Cerebellar cortex (tissue), 1 donor: ENCODE measurements around the gene CSNK2A1.
"Not testable (repeated sequence)": the region's sequence is repeated elsewhere in the genome, so short reads cannot be mapped to it uniquely, and the experiment has no call there.

Experiments
- DNase-seq: peaks from one replicate; pipeline ENCODE4 v3.0.0-alpha.2; 2015; ENCODE audit warnings: low spot score

CSNK2A1 gene

DNA sequence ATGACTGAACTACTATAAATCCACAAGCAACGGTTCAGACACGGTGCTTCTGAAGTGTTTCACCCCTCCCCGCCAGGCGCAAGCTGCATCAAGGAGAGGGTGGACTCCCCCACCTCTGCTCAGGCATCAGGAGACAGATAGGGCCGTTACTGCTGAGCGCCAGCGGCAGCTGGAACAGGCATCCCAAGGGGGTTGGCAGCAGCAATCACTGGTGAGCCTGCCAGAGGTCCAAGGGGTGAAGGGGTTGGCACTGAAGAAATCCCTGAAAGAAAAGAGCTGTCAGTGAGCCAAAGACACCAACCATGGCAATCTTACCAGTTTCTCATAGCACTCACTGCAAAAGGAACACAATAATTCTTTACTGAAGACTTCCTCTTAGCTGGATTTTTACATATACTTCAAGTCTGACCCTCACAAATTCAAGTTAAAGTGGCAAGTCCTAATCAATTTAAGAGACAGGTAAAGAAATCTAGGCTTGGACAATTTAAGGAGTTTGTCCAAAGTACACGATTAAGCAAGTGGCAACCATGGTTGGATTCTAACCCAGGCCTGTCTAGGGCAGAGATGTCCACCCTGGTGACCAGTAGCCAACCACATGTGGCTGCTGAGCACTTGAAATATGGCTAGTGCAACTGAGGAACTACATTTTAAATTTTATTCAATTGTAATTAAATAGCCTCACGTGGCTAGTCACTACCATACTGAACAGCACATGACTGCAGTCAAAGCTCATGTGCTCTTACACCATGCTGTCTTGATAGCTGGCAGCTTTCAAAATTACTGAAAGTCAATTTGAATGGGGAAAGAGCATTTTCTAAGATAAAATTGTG is 59.6 kb downstream of the CSNK2A1 start:
- no peak for DNase-seq

DNA sequence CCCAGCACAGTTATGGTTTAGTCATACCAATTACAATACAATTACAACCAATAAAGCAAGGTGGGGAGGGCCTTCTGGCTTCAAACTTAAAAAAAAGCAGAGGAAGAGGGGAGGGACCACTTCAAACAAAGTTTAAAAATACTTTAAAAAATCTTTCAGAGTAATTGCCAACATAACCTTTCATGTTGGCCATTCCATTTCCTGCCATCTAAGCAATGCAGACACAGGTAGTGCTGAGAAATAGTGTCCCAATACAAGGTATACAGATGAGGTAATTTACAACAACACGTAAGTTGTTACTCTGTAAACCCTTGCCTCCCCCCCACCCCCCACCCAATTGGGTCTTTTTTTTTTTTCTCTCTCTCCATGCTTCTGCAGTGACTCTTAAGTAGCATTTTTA is 62.4 kb downstream of the CSNK2A1 start:
- DNase-seq: no peak

DNA sequence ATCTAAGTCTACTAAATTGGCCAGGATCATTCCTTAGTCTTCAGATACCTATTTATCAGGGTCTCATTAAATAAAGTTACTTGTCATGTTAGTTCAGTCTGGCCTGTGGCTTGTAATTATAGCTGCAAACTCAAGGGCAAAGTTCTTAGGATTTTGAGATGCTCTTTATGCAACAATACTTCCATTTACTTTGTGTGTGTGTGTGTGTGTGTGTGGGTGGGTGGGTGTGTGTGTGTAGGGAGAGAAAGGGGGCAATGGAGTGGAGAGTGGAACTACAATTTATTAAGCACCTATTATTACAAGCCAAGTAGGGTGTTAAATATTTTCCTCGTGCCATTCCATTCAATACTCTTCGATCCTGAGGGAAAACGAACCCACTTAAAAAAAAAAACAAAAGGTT is 63.5 kb downstream of the CSNK2A1 start:
- DNase-seq: no peak

DNA sequence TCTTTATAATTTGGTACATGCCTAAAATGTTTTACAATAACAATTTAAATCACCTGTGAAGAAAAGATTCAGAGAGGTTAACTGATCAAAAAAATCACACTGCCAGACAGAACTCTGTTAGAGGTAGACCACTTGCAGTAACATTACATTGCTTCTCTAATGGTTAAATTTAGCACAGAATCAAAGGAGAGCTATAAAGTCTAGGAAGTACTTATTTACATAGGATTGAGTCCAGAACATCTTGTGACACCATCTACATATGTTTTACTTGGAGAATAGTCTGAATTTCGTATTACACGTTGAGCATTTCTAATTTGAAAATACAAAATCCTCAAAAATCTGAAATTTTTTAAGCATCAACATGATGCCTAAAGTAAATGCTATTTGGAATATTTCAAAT is 64.1 kb downstream of the CSNK2A1 start:
- no peak for DNase-seq

DNA sequence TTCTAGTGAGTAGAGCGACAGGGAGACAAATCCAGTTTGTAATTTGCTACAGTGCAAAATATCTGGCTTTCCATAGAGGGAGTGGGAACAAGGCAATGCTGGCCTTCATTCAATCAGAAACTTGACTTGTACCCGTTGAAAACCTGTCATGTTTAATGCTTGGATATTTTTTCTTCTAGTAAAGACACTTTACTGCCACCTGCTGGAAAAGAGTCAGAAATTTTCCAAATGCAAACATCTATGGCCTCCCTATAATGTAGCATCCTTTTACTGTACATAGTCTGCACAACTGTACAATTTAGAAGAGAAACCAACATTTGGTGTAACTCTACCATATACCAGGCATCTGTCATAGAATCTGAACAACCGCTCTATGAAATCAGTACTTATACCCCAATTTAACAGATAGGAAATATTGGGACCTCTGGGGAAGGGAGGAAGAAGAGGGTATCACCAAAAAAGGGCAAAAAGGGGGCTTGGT is 64.6 kb downstream of the CSNK2A1 start:
- DNase-seq: peak; percentile 83

DNA sequence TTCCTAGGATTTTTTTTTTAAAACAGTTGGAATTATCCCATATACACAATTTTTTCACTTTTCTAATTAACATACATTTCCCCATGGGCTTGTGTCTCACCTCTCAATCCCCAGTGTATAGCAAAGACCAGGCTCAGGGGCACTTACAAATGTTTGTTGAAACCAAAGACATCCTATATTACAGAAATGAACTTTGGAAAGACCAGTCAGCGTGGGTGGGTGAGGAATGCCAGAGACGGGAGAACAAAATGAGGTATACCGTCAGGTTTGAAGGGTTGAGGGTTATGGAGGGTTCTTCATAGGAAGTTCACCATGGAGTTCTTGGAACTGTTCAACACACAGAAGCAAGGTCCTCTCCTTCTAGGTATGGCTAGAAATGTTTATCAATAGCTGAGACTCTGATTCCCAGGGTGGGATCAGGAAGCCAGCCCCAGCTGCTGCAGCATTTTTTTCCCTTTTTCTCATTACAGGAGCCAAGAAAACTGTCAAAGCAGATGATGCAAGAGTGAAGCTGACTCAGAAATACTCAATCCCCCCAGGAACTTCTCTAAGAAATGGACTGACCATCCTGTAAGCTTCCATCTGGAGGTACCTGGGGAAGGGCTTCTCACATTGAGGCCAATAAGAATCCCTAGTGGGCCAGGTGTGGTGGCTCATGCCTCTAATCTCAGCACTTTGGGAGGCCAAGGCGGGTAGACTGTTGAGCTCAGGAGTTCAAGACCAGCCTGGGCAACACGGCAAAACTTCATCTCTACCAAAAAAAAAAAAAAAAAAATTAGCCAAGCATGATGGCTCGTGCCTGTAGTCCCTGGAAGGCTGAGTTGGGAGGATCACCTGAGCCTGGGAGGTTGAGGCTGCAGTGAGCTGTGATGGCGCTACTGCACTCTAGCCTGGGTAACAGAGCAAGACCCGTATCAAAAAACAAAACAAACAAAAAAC is 65.3 kb downstream of the CSNK2A1 start:
- no peak for DNase-seq

GRCh38 chr20:476561-477249 is 66.9 kb downstream of the CSNK2A1 start:
- DNase-seq: not testable (repeated sequence)

DNA sequence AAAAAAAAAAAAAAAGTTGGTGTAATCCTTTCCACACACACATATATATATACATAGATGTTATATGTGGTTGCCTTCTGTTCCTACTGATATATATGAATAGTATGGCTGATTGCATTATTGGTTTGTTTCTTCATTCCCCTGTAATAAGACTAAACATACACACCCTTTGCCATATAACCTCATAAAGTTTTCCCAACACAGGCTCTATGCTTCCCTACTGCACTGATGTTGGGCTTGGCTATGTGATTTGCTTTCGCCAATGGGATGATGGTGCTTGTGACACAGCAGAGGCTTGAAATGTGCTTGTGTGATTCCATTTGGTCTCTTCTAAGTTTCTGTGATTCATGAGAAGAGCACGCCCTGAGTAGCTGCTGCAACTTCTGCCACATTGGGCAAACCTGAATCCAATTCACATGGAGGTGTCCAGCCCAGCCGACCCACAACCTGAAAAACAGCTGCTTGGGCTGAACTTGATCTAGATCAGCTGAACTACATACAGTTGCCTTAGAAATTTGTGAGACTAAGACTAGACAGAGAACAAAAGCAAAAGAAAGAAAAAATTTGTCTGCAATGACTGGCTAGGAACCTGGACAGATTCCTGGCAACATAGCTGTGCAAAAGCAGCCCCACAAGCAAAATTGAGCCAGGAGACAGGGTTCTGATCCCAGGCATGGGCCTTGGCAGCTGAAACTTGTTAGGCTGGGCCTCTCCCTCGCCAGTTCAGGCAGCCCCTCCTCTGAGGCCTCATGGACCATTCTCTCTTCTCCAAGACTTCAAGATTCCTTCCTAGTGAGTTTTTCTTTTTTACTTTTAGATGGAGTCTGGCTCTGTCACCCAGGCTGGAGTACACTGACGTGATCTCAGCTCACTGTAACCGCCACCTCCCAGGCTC is 67.9 kb downstream of the CSNK2A1 start:
- DNase-seq: no peak

DNA sequence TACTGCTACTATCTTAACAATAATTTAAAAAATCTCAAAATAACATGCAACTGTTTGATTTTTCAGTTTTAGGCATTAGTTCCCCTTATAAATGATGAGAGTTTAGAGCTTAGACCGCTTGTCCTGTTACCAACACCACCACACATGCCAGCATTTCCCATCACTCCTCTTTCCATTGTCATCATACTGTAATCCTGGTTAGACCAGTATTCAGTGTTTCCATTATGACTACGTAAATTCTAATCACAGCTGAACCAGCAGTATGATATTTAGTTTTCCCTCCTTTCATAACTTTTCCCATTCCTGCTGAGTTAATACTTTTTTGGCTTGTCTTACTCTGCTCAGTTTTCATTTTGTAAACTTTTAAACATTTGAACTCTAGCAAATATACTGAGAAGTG is 69.0 kb downstream of the CSNK2A1 start:
- DNase-seq: no peak

DNA sequence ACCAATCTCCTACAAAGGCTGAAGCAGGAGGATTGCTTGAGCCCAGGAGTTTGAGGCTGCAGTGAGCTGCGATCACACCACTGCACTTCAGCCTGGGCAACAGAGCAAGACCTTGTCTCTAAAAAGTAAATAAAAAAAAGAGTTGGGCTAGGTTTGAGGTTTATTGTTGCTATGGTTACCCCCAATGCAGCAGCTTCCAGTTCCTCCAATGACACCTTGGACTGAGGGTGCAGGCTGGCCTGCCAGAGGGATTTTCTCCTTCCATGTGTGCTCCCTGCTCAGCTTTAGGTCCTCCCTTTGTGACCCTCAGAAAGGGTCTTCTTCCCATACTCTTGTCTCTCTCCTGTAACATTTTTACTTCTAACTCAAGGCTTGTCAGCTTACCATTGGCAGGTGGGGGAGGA is 70.7 kb downstream of the CSNK2A1 start:
- no peak for DNase-seq

DNA sequence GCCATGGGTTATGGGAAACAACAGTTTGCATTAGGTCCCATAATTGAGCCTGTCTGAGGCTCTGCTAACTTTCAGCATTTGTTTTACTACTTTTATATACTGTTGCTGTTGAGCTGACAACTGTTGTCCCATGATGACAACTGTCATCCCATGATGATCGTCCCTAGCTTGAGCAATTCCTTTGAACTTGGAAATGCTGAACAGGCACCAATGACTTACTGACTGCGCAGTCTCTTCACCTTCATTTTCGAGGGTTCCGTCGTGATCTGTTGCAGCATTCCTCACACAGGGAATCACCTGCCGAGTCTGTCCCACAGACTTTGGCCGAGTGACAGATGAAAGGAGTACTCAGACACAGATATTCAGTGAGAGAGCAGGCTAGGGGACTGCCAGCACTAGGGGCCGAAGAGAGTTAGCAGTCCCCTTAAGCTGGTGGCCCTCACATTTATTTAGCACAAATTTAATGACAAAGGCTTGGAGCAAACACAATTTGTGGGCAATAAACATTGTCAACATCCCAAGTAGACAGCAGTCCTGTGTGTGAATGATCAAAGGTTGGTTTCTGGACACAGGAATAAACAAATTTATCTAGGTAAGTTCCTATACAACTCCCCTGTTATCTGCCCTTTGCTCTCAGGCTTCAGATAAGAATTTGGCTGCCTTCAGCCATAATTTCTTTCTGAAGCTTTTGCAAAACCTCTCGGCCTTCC is 71.3 kb downstream of the CSNK2A1 start:
- no peak for DNase-seq

- no peak for DNase-seq
Observed at GRCh38 chr20:469746-470490, 73.7 kb downstream of the CSNK2A1 start.

GRCh38 chr20:467755-468154 is 75.8 kb downstream of the CSNK2A1 start:
- no peak for DNase-seq

DNA sequence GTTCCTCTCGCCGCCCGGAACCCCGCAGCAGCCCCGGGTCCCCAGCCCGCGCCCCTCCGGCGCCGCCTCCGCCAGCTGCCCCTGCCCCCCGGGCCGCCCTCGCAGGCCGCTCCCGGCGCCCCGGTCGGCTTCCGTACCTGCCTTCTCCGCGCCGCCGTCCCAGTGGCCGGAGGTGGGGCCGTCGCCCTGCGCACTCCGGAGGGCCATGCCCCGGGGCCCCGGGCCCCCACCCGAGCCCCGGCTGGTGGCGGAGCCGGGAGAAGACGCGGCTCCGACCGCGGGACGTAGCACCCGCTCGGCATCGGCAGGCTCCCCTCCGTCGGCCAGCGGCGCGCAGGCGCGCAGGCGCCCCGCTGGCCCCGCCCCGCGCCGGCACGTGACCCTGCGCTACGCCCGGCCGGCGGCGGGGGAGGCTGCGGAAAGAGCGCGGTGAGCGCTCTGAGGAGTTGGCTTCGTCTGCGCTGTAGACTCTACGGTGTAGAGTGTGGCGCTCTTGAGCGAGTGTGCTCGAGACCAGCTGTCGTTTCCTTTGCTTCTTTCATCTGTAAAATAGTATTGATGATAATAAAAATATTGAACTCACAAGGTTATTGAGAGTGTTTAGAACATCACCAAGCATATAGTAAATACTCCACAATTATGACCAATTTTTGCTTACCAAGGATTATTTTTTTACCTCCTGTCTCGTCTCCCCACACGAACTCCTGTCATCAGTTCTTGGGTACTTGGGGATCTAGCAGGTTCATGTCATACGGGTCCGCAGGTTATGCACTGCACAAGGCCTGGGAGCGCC is 81.2 kb downstream of the CSNK2A1 start, which contains the start of gene TBC1D20:
TSS of gene TBC1D20 (minus strand) at position 335 of the 793 bp plus-strand sequence. CDS start at position 207, 128 bp downstream.
- peak; percentile 89 for DNase-seq

DNA sequence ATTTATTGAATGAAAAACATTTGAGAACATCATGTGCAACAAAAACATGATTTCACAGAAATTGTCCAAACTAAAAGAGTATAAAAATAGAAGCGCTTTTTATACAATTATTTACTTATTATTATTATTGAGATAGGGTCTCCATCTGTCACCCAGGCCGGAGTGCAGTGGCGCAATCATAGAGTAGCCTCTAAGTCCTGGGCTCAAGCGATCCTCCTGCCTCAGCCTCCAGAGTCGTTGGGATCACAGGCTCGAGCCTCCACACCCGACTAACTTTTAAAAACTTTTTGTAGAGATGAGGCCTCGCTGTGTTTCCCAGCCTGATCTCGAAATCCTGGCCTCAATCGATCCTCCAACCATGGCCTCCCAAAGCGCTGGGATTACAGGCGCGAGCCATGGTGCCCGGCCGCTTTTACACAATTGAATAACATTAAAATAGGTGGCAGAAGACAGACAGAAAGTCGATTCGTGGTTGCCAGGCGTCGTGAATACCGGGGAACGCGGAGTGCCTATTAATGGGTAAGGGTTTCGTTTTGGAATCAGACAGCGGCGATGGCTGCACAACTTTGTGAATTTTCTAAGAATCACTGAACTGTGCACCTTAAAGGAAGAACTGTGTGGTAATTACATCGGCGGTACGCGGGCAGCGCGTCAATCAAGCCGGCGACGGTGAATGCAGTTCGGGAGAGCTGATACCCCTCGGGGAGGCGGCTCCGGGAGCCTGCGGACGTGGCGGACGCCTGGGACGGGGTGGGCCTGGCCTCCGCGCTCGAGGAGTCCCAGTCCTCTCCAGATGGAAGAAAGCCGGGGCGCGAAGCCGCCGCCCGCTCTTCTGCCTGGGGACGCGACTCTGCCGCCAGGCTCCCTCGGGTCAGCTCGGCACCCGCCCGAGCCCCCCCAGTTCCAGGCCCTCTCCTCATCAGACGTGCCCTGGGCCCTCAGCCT is 82.1 kb downstream of the CSNK2A1 start:
- no peak for DNase-seq

DNA sequence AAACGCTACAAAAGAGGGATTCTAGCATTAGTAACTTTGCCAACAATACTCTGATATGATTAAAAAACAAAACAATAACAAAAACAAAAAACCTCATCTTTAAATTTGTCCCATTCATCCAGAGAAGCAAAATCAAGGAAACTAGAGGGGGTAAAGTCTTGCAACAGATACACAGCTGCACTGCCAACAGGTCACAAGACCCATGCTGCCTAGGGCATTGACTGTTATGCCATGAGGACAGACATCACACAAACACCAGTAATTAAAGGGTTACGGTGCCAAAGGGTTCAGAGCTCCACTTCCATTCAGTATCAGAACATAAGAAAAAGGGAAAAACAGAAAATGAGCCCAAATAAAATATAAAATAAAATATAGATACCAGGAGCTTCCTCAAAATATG is 82.9 kb downstream of the CSNK2A1 start:
- no peak for DNase-seq

GRCh38 chr20:460180-460579 is 83.4 kb downstream of the CSNK2A1 start:
- DNase-seq: no peak

DNA sequence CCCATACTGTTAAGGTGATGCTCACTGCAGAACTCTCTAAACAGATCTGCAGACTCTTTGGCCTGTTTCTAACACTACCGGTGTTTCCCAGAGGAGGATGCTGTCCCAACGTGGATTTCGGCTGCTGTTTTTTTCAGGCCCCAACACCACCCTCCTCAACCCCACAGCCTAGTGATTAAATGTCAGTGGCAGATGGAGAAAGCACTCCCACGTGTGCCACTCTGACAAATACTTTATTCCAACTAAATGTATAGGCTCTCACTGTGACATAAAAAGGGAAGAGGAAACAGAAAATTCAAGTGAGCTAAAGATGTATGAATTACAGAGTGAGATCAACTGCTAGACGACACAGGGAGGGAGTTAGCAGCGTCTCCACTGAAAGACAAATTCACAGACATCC is 84.8 kb downstream of the CSNK2A1 start:
- no peak for DNase-seq
